Spleen (tissue), 7 donors: ENCODE results near the gene CAPN11.

ENCODE experiments used
- POLR2A ChIP-seq, 3 donors: fragments of 450-650 bp; IDR thresholded peaks; one replicate each; pipeline ENCODE4 v1.5.1; 2017; ENCODE audit warnings: antibody characterized with exemption in 3 of 3, mild to moderate bottlenecking in 1 of 3
- POLR2AphosphoS5 ChIP-seq, 3 donors: sonication (generic); formaldehyde crosslinking; IDR thresholded peaks; one replicate each; pipeline ENCODE4 v1.5.1; 2017; ENCODE audit warnings: antibody characterized with exemption in 3 of 3
- TF ChIP-seq, protein P1 (sequence below), 11 experiments: fragments of 200-600 bp in 7 of 11; fragments of 450-650 bp in 4 of 11; sonication (generic) in 4 of 11; IDR thresholded peaks in 8 of 11; conservative IDR thresholded peaks in 3 of 11; 1 replicate in 7 of 11; 2 replicates in 4 of 11; pipeline versions ENCODE4 v1.4.0 to v1.8.0; 2016 to 2021; ENCODE audit warnings: antibody characterized with exemption in 11 of 11, inconsistent platforms in 4 of 11, mild to moderate bottlenecking in 1 of 11
- donor health status: DM: no; HTN: no; CAD: no; lungs with moderate emphysema.
- donor health status: DM: no; HTN: no; CAD: no.
- donor health status: DM: no; HTN: no; CAD: no.

- TF ChIP-seq POLR2A (IDR thresholded peaks at IDR 0.05) (no peak), POLR2AphosphoS5 (IDR thresholded peaks at IDR 0.05) (peak in 2 of 3 donors; percentile 21 to 49)
- TF ChIP-seq, protein P1, sequence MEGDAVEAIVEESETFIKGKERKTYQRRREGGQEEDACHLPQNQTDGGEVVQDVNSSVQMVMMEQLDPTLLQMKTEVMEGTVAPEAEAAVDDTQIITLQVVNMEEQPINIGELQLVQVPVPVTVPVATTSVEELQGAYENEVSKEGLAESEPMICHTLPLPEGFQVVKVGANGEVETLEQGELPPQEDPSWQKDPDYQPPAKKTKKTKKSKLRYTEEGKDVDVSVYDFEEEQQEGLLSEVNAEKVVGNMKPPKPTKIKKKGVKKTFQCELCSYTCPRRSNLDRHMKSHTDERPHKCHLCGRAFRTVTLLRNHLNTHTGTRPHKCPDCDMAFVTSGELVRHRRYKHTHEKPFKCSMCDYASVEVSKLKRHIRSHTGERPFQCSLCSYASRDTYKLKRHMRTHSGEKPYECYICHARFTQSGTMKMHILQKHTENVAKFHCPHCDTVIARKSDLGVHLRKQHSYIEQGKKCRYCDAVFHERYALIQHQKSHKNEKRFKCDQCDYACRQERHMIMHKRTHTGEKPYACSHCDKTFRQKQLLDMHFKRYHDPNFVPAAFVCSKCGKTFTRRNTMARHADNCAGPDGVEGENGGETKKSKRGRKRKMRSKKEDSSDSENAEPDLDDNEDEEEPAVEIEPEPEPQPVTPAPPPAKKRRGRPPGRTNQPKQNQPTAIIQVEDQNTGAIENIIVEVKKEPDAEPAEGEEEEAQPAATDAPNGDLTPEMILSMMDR (IDR thresholded peaks at IDR 0.05 in 8 of 11, conservative IDR thresholded peaks at IDR 0.05 in 3 of 11), result peak; percentile 71 to 94 (median 88)
These were observed 14.3 kb downstream of the CAPN11 start for GRCh38 chr6:44172731-44173500.
